RWPE2 (cell line): Measurements from ENCODE around the gene ECD.

Source experiments
- ATAC-seq: fragments of 200-7000 bp; cut with Tn5 transposase; 3 replicates; pipeline ENCODE4 v1.9.1; 2021; ENCODE audit warnings: low read depth
- DNase-seq: peaks from one replicate; pipeline ENCODE4 v3.0.0-alpha.2; 2020; ENCODE audit warnings: low spot score
- H3K27ac ChIP-seq: fragments of 450-650 bp; 2 replicates; pipeline ENCODE4 v1.5.1; 2017; ENCODE audit warnings: mild to moderate bottlenecking; ENCODE audit not compliant: poor library complexity, severe bottlenecking
- H3K27me3 ChIP-seq: fragments of 250-450 bp; sonication (Bioruptor Pico); 2 replicates; pipeline ENCODE4 v1.5.1; 2021; ENCODE audit warnings: mild to moderate bottlenecking, moderate library complexity; ENCODE audit not compliant: insufficient read depth, poor library complexity, severe bottlenecking
- H3K36me3 ChIP-seq: fragments of 250-450 bp; sonication (Bioruptor Pico); 2 replicates; pipeline ENCODE4 v1.5.1; 2020; ENCODE audit warnings: low read depth, mild to moderate bottlenecking, moderate library complexity
- H3K4me1 ChIP-seq: fragments of 250-450 bp; sonication (Bioruptor Pico); 2 replicates; pipeline ENCODE4 v1.5.1; 2021; ENCODE audit warnings: mild to moderate bottlenecking, moderate library complexity; ENCODE audit not compliant: insufficient read depth, poor library complexity, severe bottlenecking
- H3K4me3 ChIP-seq: fragments of 250-450 bp; sonication (Bioruptor Pico); 2 replicates; pipeline ENCODE4 v1.5.1; 2021; ENCODE audit warnings: mild to moderate bottlenecking, moderate library complexity; ENCODE audit not compliant: severe bottlenecking
- H3K9me3 ChIP-seq: fragments of 250-450 bp; sonication (Bioruptor Pico); 2 replicates; pipeline ENCODE4 v1.5.1; 2021; ENCODE audit warnings: mild to moderate bottlenecking, moderate library complexity; ENCODE audit not compliant: severe bottlenecking
- TF ChIP-seq, protein P1 (sequence below): fragments of 450-650 bp; IDR thresholded peaks from one replicate; pipeline ENCODE4 v1.5.1; 2017; ENCODE audit warnings: mild to moderate bottlenecking, moderate library complexity; ENCODE audit not compliant: poor library complexity, severe bottlenecking

ECD gene

DNA sequence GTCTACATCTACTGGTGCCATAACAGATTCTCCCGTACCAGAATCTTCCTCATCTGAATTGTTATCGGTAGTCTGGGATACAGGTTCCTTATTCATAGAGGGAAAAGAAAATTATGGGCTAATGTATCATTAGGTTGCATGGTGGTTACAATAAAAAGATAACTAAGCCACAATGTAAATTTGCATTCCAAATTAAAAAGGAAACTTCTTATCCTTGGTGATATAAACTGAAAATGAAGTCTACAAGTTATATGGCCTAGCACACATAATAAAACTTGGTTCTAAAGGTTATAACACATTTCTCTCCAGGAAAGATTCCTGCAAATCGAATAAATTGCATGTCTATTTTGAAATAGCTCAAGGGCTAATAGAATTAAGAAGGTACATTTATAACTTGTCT is 33.1 kb downstream of the ECD start:
- Histone ChIP-seq H3K27me3 (no peaks in the 10 kb centered on the region), H3K9me3 (peaks cover 4% of the 10 kb centered on the region), H3K4me1 (peaks cover 7% of the 10 kb centered on the region), H3K27ac (no peak overlapping the region), H3K4me3 (no peak overlapping the region), H3K36me3 (peaks cover 92% of the 10 kb centered on the region)
- TF ChIP-seq, protein P1, sequence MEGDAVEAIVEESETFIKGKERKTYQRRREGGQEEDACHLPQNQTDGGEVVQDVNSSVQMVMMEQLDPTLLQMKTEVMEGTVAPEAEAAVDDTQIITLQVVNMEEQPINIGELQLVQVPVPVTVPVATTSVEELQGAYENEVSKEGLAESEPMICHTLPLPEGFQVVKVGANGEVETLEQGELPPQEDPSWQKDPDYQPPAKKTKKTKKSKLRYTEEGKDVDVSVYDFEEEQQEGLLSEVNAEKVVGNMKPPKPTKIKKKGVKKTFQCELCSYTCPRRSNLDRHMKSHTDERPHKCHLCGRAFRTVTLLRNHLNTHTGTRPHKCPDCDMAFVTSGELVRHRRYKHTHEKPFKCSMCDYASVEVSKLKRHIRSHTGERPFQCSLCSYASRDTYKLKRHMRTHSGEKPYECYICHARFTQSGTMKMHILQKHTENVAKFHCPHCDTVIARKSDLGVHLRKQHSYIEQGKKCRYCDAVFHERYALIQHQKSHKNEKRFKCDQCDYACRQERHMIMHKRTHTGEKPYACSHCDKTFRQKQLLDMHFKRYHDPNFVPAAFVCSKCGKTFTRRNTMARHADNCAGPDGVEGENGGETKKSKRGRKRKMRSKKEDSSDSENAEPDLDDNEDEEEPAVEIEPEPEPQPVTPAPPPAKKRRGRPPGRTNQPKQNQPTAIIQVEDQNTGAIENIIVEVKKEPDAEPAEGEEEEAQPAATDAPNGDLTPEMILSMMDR, result no peak
- ATAC-seq (no peak), DNase-seq (no peak)

DNA sequence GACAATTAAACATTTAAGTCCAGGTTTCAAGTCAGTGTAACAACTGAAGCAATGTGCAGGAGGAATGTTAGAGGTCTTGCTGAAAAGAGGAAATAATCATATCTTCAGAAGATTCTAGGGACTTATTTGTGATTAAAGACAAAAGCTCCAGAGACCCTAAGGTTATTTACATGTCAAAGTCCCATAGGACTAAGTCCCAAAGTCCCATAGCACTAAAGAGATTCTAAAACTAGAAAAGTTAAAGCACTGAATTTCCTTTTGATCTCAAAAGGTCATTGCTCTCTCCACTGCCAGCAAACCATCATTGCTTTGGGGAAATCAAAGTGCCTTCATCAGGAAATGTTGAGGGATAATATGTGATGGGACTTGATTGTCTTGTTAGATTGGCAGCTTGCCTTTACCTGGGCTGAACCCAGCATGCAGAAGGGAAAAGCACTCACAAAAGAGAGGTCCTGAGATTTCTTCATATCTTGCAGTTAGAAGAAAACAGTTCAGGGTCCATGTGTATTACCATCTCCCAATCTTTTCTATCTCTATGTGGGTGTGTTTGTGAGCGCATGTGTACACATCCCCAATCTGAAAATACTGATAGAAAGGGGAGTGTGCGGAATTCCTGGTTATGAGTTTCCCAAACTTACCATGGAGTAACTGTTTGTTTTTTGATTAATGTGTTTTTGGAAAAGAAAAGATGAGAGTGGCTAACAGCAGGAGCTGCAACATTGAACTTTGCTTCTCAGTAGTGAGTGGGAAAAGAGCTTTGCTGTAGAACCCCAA is 35.7 kb downstream of the ECD start:
- peaks cover 85% of the 10 kb centered on the region for H3K36me3 ChIP-seq
- no peak for ATAC-seq
- no peak overlapping the region for H3K27ac ChIP-seq
- TF ChIP-seq, protein P1, result no peak
- no peak for DNase-seq
- H3K27me3 ChIP-seq, result no peaks in the 10 kb centered on the region
- peaks cover 4% of the 10 kb centered on the region for H3K9me3 ChIP-seq
- H3K4me3 ChIP-seq, result no peak overlapping the region
- peaks cover 7% of the 10 kb centered on the region for H3K4me1 ChIP-seq

DNA sequence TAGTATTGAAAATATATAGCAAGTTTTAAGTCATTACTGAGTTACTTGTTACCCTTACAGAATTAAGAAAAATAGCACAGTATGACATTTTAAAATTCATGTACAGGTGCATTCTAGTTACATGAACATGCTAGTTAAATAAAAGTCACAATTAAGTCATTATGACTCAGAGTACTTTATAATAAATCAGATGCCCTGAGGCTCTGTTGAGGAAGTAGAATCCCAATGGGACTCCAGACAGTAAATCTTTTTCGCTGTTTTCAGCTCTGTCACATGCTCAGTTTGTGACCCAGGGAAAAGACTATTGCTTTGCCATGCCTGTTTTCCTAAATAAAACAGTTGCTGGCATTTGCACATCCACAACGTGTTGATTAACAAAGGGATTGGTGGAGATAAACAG is 36.5 kb downstream of the ECD start:
- peak; percentile 61 for ATAC-seq
- Histone ChIP-seq H3K36me3 (peaks cover 77% of the 10 kb centered on the region), H3K4me3 (no peak overlapping the region)

DNA sequence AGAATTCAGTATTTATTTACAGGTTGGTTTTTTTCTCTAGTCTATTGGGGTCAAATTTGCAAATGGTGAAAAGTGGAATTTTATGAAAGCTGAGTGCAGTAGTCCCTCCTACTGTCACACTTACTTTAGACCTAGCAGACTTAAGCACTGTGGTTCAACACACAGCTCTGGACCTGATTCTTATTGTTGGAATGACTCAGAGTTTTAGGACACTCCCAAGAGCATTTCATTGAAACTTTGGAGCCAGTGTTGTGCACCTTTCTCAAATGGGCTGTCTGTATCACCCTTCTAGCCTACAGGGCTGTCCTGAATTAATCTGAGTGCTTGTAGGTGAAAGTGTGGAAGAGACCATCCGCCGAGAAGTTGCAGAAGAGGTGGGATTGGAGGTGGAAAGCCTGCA is 41.5 kb downstream of the ECD start:
- DNase-seq (no peak), ATAC-seq (no peak)
- Histone ChIP-seq H3K4me1 (peaks cover 2% of the 10 kb centered on the region), H3K27ac (no peak overlapping the region), H3K4me3 (no peak overlapping the region), H3K36me3 (peaks cover 42% of the 10 kb centered on the region), H3K9me3 (no peaks in the 10 kb centered on the region), H3K27me3 (no peaks in the 10 kb centered on the region)
- TF ChIP-seq, protein P1, result no peak

More for the DNA sequence above, 36.5 kb downstream of the ECD start:
- TF ChIP-seq, protein P1, result no peak
- H3K27me3 ChIP-seq, result no peaks in the 10 kb centered on the region
- no peak overlapping the region for H3K27ac ChIP-seq
- peaks cover 4% of the 10 kb centered on the region for H3K9me3 ChIP-seq
- DNase-seq, result no peak
- peaks cover 7% of the 10 kb centered on the region for H3K4me1 ChIP-seq

DNA sequence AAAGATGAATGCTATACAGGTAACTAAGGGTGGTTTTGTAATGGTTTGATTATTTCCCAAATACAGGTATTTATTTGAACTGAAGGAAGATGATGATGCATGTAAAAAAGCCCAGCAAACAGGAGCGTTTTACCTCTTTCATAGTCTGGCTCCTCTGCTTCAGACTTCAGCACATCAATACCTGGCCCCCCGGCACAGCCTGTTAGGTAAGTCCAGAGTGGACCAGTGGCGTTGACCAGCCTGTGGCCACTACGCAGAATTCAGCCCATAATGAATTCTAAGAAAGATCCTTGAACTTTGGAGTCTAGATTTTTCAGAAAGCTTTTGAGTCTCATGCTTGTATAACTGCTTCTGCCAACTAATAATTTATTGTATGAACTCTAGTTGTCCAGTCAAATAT is 47.9 kb downstream of the ECD start:
- Histone ChIP-seq H3K4me3 (no peak overlapping the region), H3K9me3 (no peaks in the 10 kb centered on the region), H3K36me3 (peaks cover 15% of the 10 kb centered on the region), H3K4me1 (peaks cover 13% of the 10 kb centered on the region), H3K27me3 (no peaks in the 10 kb centered on the region), H3K27ac (no peak overlapping the region)
- DNase-seq (no peak), ATAC-seq (no peak)
- TF ChIP-seq, protein P1, result no peak
